Suprapubic skin (tissue), 4 donors: ENCODE measurements around the gene ZSCAN18.

Experiments
- CTCF ChIP-seq, 2 donors: fragments of 200-600 bp in 1 of 2; fragments of 450-650 bp in 1 of 2; sonication (generic) in 1 of 2; IDR thresholded peaks; one replicate each; pipeline ENCODE4 v1.5.1; 2016 to 2019; ENCODE audit warnings: antibody characterized with exemption in 2 of 2, mild to moderate bottlenecking in 1 of 2, moderate library complexity in 1 of 2
- EP300 ChIP-seq: sonication (generic); formaldehyde crosslinking; IDR thresholded peaks from one replicate; pipeline ENCODE4 v1.6.1; 2017; ENCODE audit warnings: antibody characterized with exemption
- POLR2A ChIP-seq, 2 donors: fragments of 450-650 bp; IDR thresholded peaks; one replicate each; pipeline ENCODE4 v1.6.1; 2017; ENCODE audit warnings: antibody characterized with exemption in 2 of 2, mild to moderate bottlenecking in 2 of 2, moderate library complexity in 2 of 2
- POLR2AphosphoS5 ChIP-seq, 3 donors: sonication (generic); formaldehyde crosslinking; IDR thresholded peaks; one replicate each; pipeline ENCODE4 v1.6.1; 2017; ENCODE audit warnings: antibody characterized with exemption in 3 of 3

GRCh38 chr19:58085348-58085875 is 12.6 kb downstream of the ZSCAN18 start:
- no peak for TF ChIP-seq CTCF (IDR thresholded peaks at IDR 0.05)
- no peak for TF ChIP-seq POLR2AphosphoS5 (IDR thresholded peaks at IDR 0.05)
- no peak for TF ChIP-seq EP300
- TF ChIP-seq POLR2A (IDR thresholded peaks at IDR 0.05): no peak
